Measurements from ENCODE around the gene HIP1R. TPM values are rescaled to one million over a fixed set of nuclear protein-coding genes. Genes with fewer than 3 reads are reported as not detected.

The HIP1R gene
- total and polyA plus RNA-seq, 2 of the 13 experiments (the other 11 are each of a cell fraction or from before 2014, with no cell fraction given) = 18.4 to 25.5 TPM

- Histone ChIP-seq H3K27ac (ENCODE audit: extremely low read length, insufficient read depth, low read length) (peak overlapping the region; percentile 82), H3K27me3 (ENCODE audit: control insufficient read depth in 1 of 2, insufficient read depth in 2 of 2, low read length in 2 of 2) (no peaks in the 10 kb centered on the region), H3K79me2 (ENCODE audit: insufficient read depth, low read length) (no peaks in the 10 kb centered on the region), H3K9me3 (ENCODE audit: low read length) (no peaks in the 10 kb centered on the region), H3K4me3 (replicated peaks in 1 of 3; ENCODE audit: insufficient read depth in 1 of 3, low read depth in 2 of 3, low read length in 3 of 3) (0 out of 6 replicates have a peak overlapping the region, but pooled peaks of 1 of the 3 experiments have one; percentile 49), H4K20me1 (ENCODE audit: insufficient read depth, low read length) (no peaks in the 10 kb centered on the region), H3K4me1 (ENCODE audit: insufficient read depth, low read length) (peaks cover 56% of the 10 kb centered on the region), H3K4me2 (ENCODE audit: low read depth, low read length) (peak overlapping the region; percentile 66), H2AFZ (ENCODE audit: low read length) (no peak overlapping the region), H3K9ac (ENCODE audit: insufficient read depth, low read depth, low read length) (peak overlapping the region; percentile 36; the same call in 1 of the 2 replicates), H3K36me3 (replicated peaks in 1 of 2; ENCODE audit: control insufficient read depth in 1 of 2, insufficient read depth in 2 of 2, low read length in 2 of 2) (peaks cover 1 to 9% of the 10 kb centered on the region in 2 experiments; a peak in 3 of 5 replicates)
- ATAC-seq (no peak), DNase-seq (ENCODE audit: low spot score) (no peak), FAIRE-seq (no peak)
- intact Hi-C loops (cut with micrococcal nuclease; ENCODE audit: unreplicated experiment) = no loop called here
- 93% methylated on average over 21 of the region's 36 CpGs for WGBS (ENCODE audit: low lambda C conversion rate)
- in situ Hi-C loops (cut with HindIII; ENCODE audit: extremely low pct_ligation_motif_present, low pct_unique_long_range_greater_than_20kb) = loop anchor here (5.0 to 25.0 kb wide), 2 partner anchors 80 to 370 kb away; partner anchors contain the start of genes MPHOSPH9 and MTRFR
- POLR2A ChIA-PET = interaction anchor here (1.0 to 1.1 kb wide), 2 partner anchors 25 to 99 kb away, joined by 3 read pairs; no protein-coding TSS in a partner anchor
- TF ChIP-seq MBNL3 (CRISPR knock-in tag; conservative IDR thresholded peaks at IDR 0.05) (no peak), PRPF4 (IDR thresholded peaks at IDR 0.05; ENCODE audit: low read depth, low read length, poor library complexity, severe bottlenecking) (peak; percentile 40)
- CTCF ChIA-PET (ENCODE audit: low intra/inter-chr PET ratio, low total read pairs) = interaction anchor here (1.1 to 2.7 kb wide), 2 partner anchors 73 to 85 kb away, joined by 3 to 14 read pairs; no protein-coding TSS in a partner anchor
- BruUV-seq (replicated peaks) = no TSS peak
Observed at GRCh38 chr12:122866950-122867607, 31.8 kb downstream of the HIP1R start.

- 84% methylated on average over 20 of the region's 33 CpGs for WGBS (ENCODE audit: low lambda C conversion rate)
- CTCF ChIA-PET (ENCODE audit: low intra/inter-chr PET ratio, low total read pairs) = interaction anchor here (1.1 to 2.7 kb wide), 2 partner anchors 74 to 84 kb away, joined by 3 to 14 read pairs; no protein-coding TSS in a partner anchor
- no peak overlapping the region for H2AFZ ChIP-seq (ENCODE audit: low read length)
- no peaks in the 10 kb centered on the region for H3K9me3 ChIP-seq (ENCODE audit: low read length)
- peaks cover 1 to 9% of the 10 kb centered on the region in 2 experiments; a peak in 3 of 5 replicates for H3K36me3 ChIP-seq (replicated peaks in 1 of 2; ENCODE audit: control insufficient read depth in 1 of 2, insufficient read depth in 2 of 2, low read length in 2 of 2)
- no peaks in the 10 kb centered on the region for H3K27me3 ChIP-seq (ENCODE audit: control insufficient read depth in 1 of 2, insufficient read depth in 2 of 2, low read length in 2 of 2)
- H3K9ac ChIP-seq (ENCODE audit: insufficient read depth, low read depth, low read length) = no peak overlapping the region
- FAIRE-seq (no peak), ATAC-seq (peak; percentile 73), DNase-seq (ENCODE audit: low spot score) (peak; percentile 71)
- H3K79me2 ChIP-seq (ENCODE audit: insufficient read depth, low read length) = peaks cover 4% of the 10 kb centered on the region
- H4K20me1 ChIP-seq (ENCODE audit: insufficient read depth, low read length) = no peaks in the 10 kb centered on the region
- intact Hi-C loops (cut with micrococcal nuclease; ENCODE audit: unreplicated experiment) = no loop called here
- H3K4me2 ChIP-seq (ENCODE audit: low read depth, low read length) = peak overlapping the region; percentile 34
- peaks cover 48% of the 10 kb centered on the region for H3K4me1 ChIP-seq (ENCODE audit: insufficient read depth, low read length)
- in situ Hi-C loops (cut with HindIII; ENCODE audit: extremely low pct_ligation_motif_present, low pct_unique_long_range_greater_than_20kb) = loop anchor here (5.0 to 25.0 kb wide), 2 partner anchors 79 to 369 kb away; partner anchors contain the start of genes MPHOSPH9 and MTRFR
- POLR2A ChIA-PET = interaction anchor here (1.0 to 1.1 kb wide), 2 partner anchors 25 to 98 kb away, joined by 3 read pairs; no protein-coding TSS in a partner anchor
- H3K4me3 ChIP-seq (replicated peaks in 1 of 3; ENCODE audit: insufficient read depth in 1 of 3, low read depth in 2 of 3, low read length in 3 of 3) = peak overlapping the region in 1 of 3 experiments; percentile 34; a peak in 1 of 6 replicates
- no TSS peak for BruUV-seq (replicated peaks)
- peak overlapping the region; percentile 30 for H3K27ac ChIP-seq (ENCODE audit: extremely low read length, insufficient read depth, low read length)
- TF ChIP-seq TRIM24 (CRISPR knock-in tag; IDR thresholded peaks at IDR 0.05) = no peak
- peak; percentile 70 for TF ChIP-seq ZNF740 (CRISPR knock-in tag; IDR thresholded peaks at IDR 0.05)
- no peak for TF ChIP-seq ZFP82 (CRISPR knock-in tag; IDR thresholded peaks at IDR 0.05; ENCODE audit: borderline replicate concordance)
- peak; percentile 38; the same call in 1 of the 2 replicates for TF ChIP-seq MEIS2 (CRISPR knock-in tag; IDR thresholded peaks at IDR 0.05)
- no peak for TF ChIP-seq ZNF24 (IDR thresholded peaks at IDR 0.05)
- 0 out of 2 replicates have a peak, but pooled peaks have one; percentile 65 for TF ChIP-seq HNRNPL (IDR thresholded peaks at IDR 0.05; ENCODE audit: low read depth, low read length)
- TF ChIP-seq SMC3 (IDR thresholded peaks at IDR 0.05; ENCODE audit: low read length) = peak; percentile 29
- TF ChIP-seq ZNF703 (CRISPR knock-in tag; IDR thresholded peaks at IDR 0.05; ENCODE audit: borderline replicate concordance) = 0 out of 2 replicates have a peak, but pooled peaks have one; percentile 26
- peak; percentile 65; the same call in 1 of the 2 replicates for TF ChIP-seq ZKSCAN8 (CRISPR knock-in tag; IDR thresholded peaks at IDR 0.05; ENCODE audit: borderline replicate concordance)
- TF ChIP-seq HIC2 (CRISPR knock-in tag; IDR thresholded peaks at IDR 0.05; ENCODE audit: low read depth) = no peak
- no peak for TF ChIP-seq SP4 (CRISPR knock-in tag; IDR thresholded peaks at IDR 0.05)
Observed at GRCh38 chr12:122867691-122868461, 32.6 kb downstream of the HIP1R start.

All from HepG2 (cell line).